NCI-H2107 treated with DMSO at 0.1 percent for 48 hours (cell line): ENCODE measurements around the gene CRLF1.
"Not testable (repeated sequence)": the region's sequence is repeated elsewhere in the genome, so short reads cannot be mapped to it uniquely, and the experiment has no call there.

Source experiments
- DNase-seq: peaks from one replicate; lab custom pipeline; 2025; ENCODE audit not compliant: unreplicated experiment; lab: John Stamatoyannopoulos, UW

CRLF1 gene

GRCh38 chr19:18608805-18609716 lies 2.5 kb upstream of the CRLF1 start:
- DNase-seq: no peak

DNA sequence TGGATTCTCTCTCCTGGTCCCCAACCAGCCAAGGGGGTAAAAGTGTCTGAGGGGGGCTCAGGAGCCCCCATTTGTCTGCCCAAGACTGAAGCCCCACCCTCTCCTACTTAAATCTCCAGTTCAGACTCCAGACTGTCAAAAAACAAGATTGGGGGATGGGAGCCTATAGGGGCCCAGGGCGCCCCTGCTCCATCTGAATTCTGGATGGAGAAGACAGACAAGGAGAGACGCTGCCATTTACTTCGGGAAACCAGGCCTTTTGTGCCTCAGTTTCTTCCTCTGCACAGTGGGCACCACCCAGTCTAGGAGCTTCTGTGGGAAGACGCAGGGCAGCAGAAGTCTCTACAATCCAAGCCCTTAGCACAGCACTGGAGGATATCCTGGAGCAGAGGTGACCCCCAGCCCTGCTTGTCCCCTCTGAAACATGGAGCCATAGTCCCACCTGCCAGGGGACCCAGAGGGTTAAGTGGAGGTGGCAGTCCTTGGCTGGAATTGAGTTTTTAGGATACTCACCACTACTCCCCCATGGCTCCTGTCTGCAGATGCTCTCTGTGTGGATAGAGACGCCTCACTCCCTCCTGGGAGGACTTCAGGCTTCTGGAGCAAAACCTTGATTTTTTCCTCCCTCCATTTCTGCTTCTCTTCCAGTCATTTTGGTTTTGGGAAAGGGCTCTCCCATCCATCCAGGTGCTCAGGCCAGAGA lies 1.7 kb upstream of the CRLF1 start:
- no peak for DNase-seq

DNA sequence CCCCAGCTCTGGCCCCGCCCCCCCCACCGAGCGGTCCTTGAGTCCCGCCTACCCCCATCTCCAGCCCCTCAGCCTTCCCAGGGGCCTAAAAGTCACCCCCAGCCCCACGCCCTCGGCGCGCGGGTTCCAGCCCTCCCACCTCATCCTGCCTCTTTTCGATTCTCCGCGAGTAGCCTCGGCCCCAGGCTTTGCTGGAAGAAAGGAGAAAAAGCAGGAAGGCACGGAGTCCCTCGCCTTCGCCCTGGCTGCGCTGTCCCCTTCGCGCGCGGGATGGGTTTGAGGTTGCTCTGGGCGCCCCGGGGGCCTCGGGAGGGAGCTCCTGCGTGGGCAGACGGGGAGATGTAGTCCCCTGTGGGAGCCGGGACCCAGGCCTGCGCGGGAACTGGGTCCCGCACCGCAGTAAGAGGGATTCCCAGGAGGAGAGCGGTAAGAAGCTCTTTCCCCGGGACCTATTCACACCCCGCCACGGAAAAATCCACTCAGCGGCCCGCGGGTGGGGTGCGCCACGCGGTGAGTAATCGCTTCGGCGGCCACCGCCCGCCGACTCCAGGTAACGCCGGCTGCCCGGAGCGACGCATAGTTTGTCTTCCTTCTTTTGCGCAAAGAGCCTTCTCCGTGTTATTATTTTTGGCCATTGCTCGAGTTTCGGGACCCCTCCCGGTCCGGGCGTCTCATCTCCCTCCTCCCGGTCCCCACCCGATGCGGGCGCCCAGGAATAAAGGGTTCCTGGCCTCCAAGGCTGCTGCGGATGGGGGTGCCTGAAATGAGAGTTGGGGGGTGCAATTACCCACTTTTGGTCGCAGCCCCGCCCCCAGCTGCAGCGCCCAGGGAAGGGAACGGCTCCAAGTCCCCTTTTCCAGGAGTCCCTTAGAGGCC lies 865 bp upstream of the CRLF1 start:
- no peak for DNase-seq

- no peak for DNase-seq
These were observed 886 bp downstream of the CRLF1 start for GRCh38 chr19:18605546-18606280.

GRCh38 chr19:18605196-18605545 lies 1.4 kb downstream of the CRLF1 start:
- no peak for DNase-seq

- no peak for DNase-seq
These were observed 1.8 kb downstream of the CRLF1 start for GRCh38 chr19:18604820-18605159.

GRCh38 chr19:18603958-18604819 lies 2.4 kb downstream of the CRLF1 start:
- DNase-seq: no peak

DNA sequence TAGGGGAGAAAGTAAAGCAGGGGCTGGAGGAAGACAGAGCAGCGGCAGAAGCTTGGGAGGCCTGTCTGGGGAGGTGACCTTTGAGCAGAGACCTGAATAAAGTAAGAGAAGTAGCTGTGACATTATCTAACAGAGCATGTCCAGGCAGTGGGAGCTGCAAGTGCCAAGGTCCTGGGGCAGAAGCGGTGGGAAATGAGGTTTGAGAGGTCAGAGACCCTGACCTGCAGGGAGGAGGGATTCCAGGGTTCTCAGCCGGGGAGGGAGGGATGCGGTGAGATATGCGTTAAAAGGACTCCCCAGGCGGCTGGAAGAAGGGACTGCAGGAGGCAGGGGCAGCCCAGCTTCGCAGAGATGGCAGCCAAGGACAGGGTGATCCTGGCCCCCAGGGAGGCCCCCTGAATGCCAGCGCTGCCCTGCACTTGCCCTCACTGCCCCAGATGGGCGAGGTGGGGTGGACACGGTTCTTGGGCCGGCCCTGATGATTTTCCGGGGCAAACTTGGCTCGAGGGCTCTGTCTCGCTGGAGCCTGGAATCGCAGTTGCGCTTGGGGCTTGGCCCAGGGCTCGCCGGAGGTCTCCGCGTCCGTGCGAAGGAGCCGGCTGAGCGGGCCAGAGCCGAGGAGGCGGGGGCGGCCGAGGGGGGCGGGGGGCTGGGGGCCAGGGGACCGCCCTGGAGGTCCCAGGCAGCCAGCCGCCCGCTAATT lies 3.2 kb downstream of the CRLF1 start:
- DNase-seq: no peak

GRCh38 chr19:18601875-18602274 lies 4.7 kb downstream of the CRLF1 start:
- DNase-seq: no peak

GRCh38 chr19:18600692-18601397 lies 5.8 kb downstream of the CRLF1 start:
- DNase-seq: not testable (repeated sequence)

DNA sequence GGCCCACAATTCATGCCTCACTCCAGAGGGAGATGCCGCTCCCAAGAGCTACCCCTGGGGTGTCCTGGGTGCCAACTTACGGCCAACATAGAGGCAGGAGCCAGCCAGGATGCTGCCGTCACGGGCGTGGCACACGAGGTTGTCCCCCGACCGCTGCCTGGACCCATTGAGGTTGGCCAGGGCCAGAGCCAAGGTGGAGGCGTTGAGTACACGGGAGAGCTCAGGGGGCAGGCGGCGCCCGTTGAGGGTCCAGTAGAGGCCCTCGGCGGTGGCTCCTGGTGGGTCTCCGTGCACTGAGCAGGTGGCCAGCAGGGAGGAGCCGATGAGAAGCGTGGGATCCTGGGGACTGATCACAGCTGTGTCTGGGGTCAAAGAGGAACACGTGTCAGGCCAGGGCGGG lies 7.1 kb downstream of the CRLF1 start:
- DNase-seq: no peak

DNA sequence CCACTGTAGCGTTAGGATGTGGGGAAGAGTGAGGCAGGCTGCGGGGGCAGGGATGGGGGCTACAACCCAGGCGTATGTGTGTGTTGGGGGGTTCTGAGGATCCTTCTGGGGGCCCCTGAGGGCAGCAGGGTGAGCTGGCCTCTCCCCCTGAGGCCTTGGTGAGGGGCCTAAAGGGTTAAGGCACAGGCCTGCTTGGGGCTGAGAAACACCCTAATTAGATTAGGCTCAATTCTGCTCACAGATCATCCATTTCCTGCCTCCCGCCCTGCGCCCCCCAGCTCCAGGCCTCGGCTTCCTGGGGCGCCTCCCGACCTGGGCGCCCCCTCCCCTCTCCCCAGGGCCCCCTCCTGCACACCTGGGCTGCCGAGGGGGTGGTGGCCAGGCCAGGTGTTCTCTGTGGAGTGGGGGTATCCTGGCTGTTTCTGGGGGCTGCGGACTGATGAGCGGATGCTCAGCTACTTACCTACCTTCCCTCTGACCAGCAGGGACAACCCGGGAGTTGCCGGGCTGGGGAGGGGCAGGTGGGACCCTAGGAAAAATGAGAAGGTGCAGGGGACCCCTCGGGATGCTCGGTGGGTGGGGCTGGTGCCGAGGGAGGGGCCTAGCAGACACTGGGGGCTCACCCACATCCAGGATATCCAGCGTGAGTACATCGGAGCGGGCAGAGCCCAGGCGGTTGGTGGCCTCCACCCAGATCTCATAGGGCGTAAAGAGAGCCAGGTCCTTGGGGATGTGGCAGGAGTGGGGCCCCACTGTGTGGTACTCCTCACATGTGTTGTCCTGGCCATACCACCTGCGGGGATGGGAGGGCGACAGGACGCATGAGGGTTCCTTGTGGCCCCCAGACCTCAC lies 8.6 kb downstream of the CRLF1 start:
- DNase-seq: no peak

DNA sequence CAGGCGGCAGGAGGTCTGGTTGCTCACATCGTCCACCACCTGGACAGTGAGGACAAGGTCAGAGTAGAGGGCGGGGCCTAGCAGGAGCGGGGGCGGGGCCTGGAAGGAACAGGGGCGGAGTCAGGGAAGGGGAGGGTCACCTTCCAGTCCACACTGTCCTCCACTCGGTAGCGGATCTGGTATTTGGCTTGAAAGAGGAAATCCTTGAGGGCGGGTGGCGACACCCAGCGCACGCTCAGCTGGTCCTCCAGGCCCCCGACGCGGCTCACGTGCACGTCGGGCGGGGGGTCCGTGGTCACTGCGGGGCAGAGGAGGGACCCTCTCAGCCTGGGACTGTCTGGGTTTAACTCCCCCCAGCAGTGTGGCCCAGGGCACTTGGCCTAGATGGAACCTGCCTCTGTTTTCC lies 9.8 kb downstream of the CRLF1 start:
- DNase-seq: no peak

DNA sequence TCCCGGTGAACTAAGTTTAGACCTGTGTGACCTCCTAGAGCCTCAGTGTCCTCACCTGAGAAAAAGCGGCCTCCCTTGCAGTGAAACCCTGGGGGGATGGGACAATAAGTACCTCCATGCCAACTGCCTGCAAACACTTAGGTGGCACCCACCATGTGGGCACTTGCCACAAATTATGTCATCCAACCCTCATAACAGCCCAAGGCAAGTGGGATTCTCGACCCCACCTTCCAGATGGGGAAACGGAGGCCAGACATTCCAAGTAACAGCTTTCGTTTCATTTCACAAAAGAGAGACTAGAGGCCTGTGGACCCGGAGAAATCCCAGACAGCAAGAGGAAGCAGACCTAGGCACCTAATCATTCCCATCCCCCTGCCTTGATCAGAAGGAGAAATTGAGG lies 11.1 kb downstream of the CRLF1 start:
- no peak for DNase-seq

DNA sequence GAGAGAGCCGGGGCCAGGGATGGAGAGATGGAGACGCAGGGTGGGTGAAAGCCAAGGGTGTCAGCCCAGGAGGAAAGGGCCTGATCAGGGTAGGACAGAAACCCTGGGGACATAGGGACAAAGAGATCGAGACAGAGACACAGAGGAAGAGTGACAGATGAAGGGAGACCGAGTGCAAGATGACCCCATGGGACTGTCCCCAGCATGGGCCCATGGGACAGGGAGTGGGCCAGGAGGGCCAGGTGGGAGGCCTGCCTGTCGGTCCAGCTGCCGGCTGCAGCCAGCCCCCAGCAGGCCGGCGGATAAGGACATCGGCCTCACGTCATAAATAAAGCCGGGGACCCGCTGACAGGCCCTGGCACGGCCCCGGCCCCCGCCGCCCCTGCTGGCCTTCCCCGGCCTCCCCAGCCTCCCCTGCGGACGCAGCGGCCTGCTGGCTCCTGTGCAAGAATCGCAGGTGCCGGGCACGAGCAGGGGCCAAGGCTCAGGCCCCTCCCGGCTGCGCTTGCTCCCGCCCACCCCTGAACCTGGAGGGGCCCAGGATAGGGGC lies 11.7 kb downstream of the CRLF1 start:
- no peak for DNase-seq

GRCh38 chr19:18594096-18594823 lies 12.3 kb downstream of the CRLF1 start:
- no peak for DNase-seq
